Ovary (tissue), 9 donors: ENCODE results near the gene GALNT10. TPM values are rescaled to one million over a fixed set of nuclear protein-coding genes. Genes with fewer than 3 reads are reported as not detected.

Experiments used
- DNase-seq, 5 donors: peaks; one replicate each; pipeline ENCODE4 v3.0.0-alpha.2; 2019 to 2020
- H3K27ac ChIP-seq, 2 donors: fragments of 200-600 bp; one replicate each; pipeline versions ENCODE4 v1.5.1 to v1.8.0; 2019 to 2022
- H3K27me3 ChIP-seq: fragments of 200-600 bp; one replicate; pipeline ENCODE4 v1.8.0; 2022
- H3K36me3 ChIP-seq: fragments of 200-600 bp; sonication (generic); one replicate; pipeline ENCODE4 v1.5.1; 2019
- H3K4me1 ChIP-seq: one replicate; pipeline ENCODE4 v1.8.1; 2013; ENCODE audit warnings: mild to moderate bottlenecking, moderate library complexity; ENCODE audit not compliant: insufficient read depth
- H3K4me3 ChIP-seq: fragments of 200-600 bp; sonication (generic); one replicate; pipeline ENCODE4 v1.5.1; 2017
- H3K9me3 ChIP-seq, 2 donors: fragments of 200-600 bp in 1 of 2; sonication (generic) in 1 of 2; one replicate each; pipeline versions ENCODE4 v1.5.1 to v1.8.1; 2013 to 2019; ENCODE audit warnings: mild to moderate bottlenecking in 1 of 2, moderate library complexity in 1 of 2
- EP300 ChIP-seq: sonication (generic); formaldehyde crosslinking; IDR thresholded peaks from one replicate; pipeline ENCODE4 v1.6.1; 2017; ENCODE audit warnings: antibody characterized with exemption
- POLR2A ChIP-seq: fragments of 450-650 bp; IDR thresholded peaks from one replicate; pipeline ENCODE4 v1.6.1; 2017; ENCODE audit warnings: antibody characterized with exemption, mild to moderate bottlenecking, moderate library complexity
- WGBS, 3 donors: extraction: QIAGEN DNeasy Blood & Tissue Kit in 1 of 3; methylation state at CpG; one replicate each; pipeline versions ENCODE4 v1.1.5 to v1.1.7; 2013 to 2017; 5-methylcytosine and 5-hydroxymethylcytosine counted together
- intact Hi-C, 4 donors: fragments of 100-400 bp; cut with DNase I; formaldehyde crosslinking; loops; one replicate each; pipeline versions ENCODE4 v1.11.0 to v1.15.1; 2022 to 2023
- polyA plus RNA-seq, 2 donors: library from polyadenylated mRNA; stranded (reverse); fragments of 200-250 nt in 1 of 2; fragments of 350-450 nt in 1 of 2; fragmentation: Illumina TruSeq in 1 of 2; extraction: RNeasy Lipid Tissue Mini Kit (QIAGEN cat#74804) in 1 of 2; gene quantifications; one replicate each; pipeline ENCODE4 v1.2.3, GENCODE V29; 2013 to 2014
- total RNA-seq, 7 donors: library from RNA; depleted of rRNA in 2 of 7; stranded (reverse); fragments of >200 nt in 2 of 7; fragmentation: NEBNext Ultra II Directional in 3 of 7; extraction: Animal tissue kit (Norgen Biotek cat#: 25700) in 3 of 7; gene quantifications; one replicate each; pipeline versions ENCODE4 v1.1.0 to v1.2.4, GENCODE V29; 2016 to 2023
- TF ChIP-seq, protein P1 (sequence below), 3 donors: fragments of 450-650 bp in 2 of 3; fragments of 200-600 bp in 1 of 3; IDR thresholded peaks; one replicate each; pipeline versions ENCODE4 v1.5.1 to v1.8.0; 2016 to 2022; ENCODE audit warnings: antibody characterized with exemption in 3 of 3, mild to moderate bottlenecking in 1 of 3
- donor health status: DM: no; HTN: no; CAD: no; lungs with moderate emphysema.
- donor health status: DM: no; HTN: no; CAD: no.
- donor health status: Bipolar disorder and iron deficiency.
- donor health status: DM: yes; HTN: yes; CAD: no.
- donor health status: DM: no; HTN: no; CAD: no.
- donor health status: DM: yes; HTN: yes; CAD: no.

The GALNT10 gene
- total and polyA plus RNA-seq, 9 donors: 34.5 to 206 (median 88.7) TPM

GRCh38 chr5:154254896-154255295, 64.4 kb downstream of the GALNT10 start:
- Histone ChIP-seq H3K27me3 (no peaks in the 10 kb centered on the region), H3K9me3 (no peaks in the 10 kb centered on the region), H3K4me3 (no peak overlapping the region), H3K27ac (no peak overlapping the region), H3K36me3 (no peaks in the 10 kb centered on the region), H3K4me1 (peaks cover 7% of the 10 kb centered on the region)
- intact Hi-C loops: no loop called here
- TF ChIP-seq, protein P1, sequence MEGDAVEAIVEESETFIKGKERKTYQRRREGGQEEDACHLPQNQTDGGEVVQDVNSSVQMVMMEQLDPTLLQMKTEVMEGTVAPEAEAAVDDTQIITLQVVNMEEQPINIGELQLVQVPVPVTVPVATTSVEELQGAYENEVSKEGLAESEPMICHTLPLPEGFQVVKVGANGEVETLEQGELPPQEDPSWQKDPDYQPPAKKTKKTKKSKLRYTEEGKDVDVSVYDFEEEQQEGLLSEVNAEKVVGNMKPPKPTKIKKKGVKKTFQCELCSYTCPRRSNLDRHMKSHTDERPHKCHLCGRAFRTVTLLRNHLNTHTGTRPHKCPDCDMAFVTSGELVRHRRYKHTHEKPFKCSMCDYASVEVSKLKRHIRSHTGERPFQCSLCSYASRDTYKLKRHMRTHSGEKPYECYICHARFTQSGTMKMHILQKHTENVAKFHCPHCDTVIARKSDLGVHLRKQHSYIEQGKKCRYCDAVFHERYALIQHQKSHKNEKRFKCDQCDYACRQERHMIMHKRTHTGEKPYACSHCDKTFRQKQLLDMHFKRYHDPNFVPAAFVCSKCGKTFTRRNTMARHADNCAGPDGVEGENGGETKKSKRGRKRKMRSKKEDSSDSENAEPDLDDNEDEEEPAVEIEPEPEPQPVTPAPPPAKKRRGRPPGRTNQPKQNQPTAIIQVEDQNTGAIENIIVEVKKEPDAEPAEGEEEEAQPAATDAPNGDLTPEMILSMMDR (IDR thresholded peaks at IDR 0.05): no peak
- TF ChIP-seq POLR2A: no peak
- no peak for TF ChIP-seq EP300
- WGBS, 3 donors: 90 to 94% (median 94%) methylated on average over 2 of the region's 2 CpGs
- DNase-seq: no peak

DNA sequence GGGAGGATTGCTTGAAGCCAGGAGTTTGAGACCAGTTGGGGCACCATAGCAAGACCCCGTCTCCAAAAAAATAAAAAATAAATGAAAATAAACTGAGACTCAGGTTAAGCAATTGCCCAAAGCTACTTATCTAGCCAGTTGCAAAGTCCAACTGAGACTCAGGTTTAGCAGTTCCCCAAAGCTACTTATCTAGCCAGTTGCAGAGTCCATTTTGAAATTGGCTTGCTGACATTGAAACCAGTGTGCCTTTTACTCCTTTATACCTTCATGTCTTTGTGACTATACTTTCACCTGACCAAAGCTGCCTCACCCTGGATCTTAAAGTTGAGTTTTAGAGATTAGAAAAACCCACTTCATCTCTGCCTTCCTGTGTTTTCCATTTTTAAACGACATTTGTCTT, 66.5 kb downstream of the GALNT10 start:
- DNase-seq: no peak
- intact Hi-C loops: no loop called here
- H3K27ac ChIP-seq: no peak overlapping the region
- H3K36me3 ChIP-seq: no peaks in the 10 kb centered on the region
- no peaks in the 10 kb centered on the region for H3K9me3 ChIP-seq
- no peaks in the 10 kb centered on the region for H3K27me3 ChIP-seq
- no peak overlapping the region for H3K4me3 ChIP-seq
- peaks cover 5% of the 10 kb centered on the region for H3K4me1 ChIP-seq
- WGBS, 3 donors: 87 to 91% (median 88%) methylated on average over 2 of the region's 2 CpGs
- TF ChIP-seq, protein P1 (IDR thresholded peaks at IDR 0.05): no peak
- no peak for TF ChIP-seq POLR2A
- no peak for TF ChIP-seq EP300

- Histone ChIP-seq H3K4me3 (no peak overlapping the region), H3K4me1 (peaks cover 5% of the 10 kb centered on the region), H3K27ac (no peak overlapping the region), H3K9me3 (no peaks in the 10 kb centered on the region), H3K27me3 (no peaks in the 10 kb centered on the region), H3K36me3 (no peaks in the 10 kb centered on the region)
- 81 to 90% (median 84%) methylated on average over 2 of the region's 2 CpGs for WGBS, 3 donors
- TF ChIP-seq EP300 (no peak), POLR2A (no peak)
- TF ChIP-seq, protein P1 (IDR thresholded peaks at IDR 0.05): no peak
- DNase-seq: no peak
- intact Hi-C loops: no loop called here
These were observed 68.1 kb downstream of the GALNT10 start for GRCh38 chr5:154258531-154259217.

DNA sequence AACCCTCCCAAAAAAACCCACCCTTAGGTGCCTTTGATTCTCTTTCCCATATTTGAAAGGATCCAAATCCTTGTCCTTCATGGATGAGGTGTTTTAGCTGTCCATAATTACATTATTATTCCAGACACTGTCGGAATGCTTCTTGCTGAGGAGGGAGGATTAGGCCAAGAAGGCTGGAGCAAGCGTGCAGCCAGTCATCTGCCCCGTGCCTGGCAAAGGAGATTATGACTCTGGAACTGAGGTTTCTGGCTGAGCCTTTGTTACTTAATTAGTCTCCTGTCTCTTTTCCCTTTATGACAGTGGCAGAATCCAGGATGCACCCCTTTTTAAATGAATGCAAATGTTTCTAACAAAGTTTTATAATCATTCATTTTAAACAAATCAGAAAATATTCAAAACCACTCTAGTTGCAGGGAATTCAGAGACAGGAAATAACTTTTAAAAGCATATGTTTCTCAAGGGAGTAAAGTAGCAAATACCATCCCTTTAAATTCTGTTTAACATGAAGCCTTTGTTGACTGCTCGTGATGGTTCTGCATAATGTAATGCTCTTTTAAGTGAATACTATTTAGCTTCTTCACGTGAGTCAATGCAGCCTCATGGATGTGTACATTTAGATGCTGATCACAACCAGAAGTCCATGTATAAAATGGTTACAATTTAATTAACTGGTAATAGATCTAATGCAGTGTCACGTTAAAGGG, 69.8 kb downstream of the GALNT10 start:
- 42 to 43% (median 42%) methylated on average over 6 of the region's 6 CpGs for WGBS, 3 donors

More for the DNA sequence above, 69.8 kb downstream of the GALNT10 start:
- TF ChIP-seq EP300 (no peak), POLR2A (no peak)
- TF ChIP-seq, protein P1 (IDR thresholded peaks at IDR 0.05): no peak
- Histone ChIP-seq H3K9me3 (no peaks in the 10 kb centered on the region), H3K27me3 (no peaks in the 10 kb centered on the region), H3K27ac (no peak overlapping the region), H3K4me1 (peaks cover 11% of the 10 kb centered on the region), H3K36me3 (no peaks in the 10 kb centered on the region), H3K4me3 (no peak overlapping the region)
- no peak for DNase-seq
- intact Hi-C loops: no loop called here
